ENCODE data around the gene NATD1. TPM values are rescaled to one million over a fixed set of nuclear protein-coding genes. Genes with fewer than 3 reads are reported as not detected.

NATD1 gene
- total RNA-seq, 2 donors from 2014 or later = 15.4 to 17.0 TPM

GRCh38 chr17:21295036-21295952 lies 42.1 kb upstream of the NATD1 start:
- no peak for TF ChIP-seq CTCF (IDR thresholded peaks at IDR 0.05)
- no peak overlapping the region for H3K4me3 ChIP-seq
- H3K9me3 ChIP-seq = no peaks in the 10 kb centered on the region
- H3K4me1 ChIP-seq = peaks cover 0 to 51% of the 10 kb centered on the region in 2 donors
- H3K27me3 ChIP-seq = no peaks in the 10 kb centered on the region
- H3K27ac ChIP-seq = peak overlapping the region; percentile 73 to 77
- DNase-seq (ENCODE audit: low spot score) = no peak
- H3K36me3 ChIP-seq = peaks cover 20% of the 10 kb centered on the region

- H3K4me1 ChIP-seq = peaks cover 0 to 59% of the 10 kb centered on the region in 2 donors
- no peak overlapping the region for H3K4me3 ChIP-seq
- H3K36me3 ChIP-seq = peaks cover 13% of the 10 kb centered on the region
- H3K9me3 ChIP-seq = no peaks in the 10 kb centered on the region
- no peak for DNase-seq (ENCODE audit: low spot score)
- H3K27me3 ChIP-seq = no peaks in the 10 kb centered on the region
- H3K27ac ChIP-seq = peak overlapping the region; percentile 73 to 77
- TF ChIP-seq CTCF (IDR thresholded peaks at IDR 0.05) = no peak
These were observed 41.3 kb upstream of the NATD1 start for GRCh38 chr17:21294321-21295035.

- Histone ChIP-seq H3K27me3 (no peaks in the 10 kb centered on the region), H3K36me3 (peaks cover 6% of the 10 kb centered on the region), H3K9me3 (no peaks in the 10 kb centered on the region), H3K27ac (peak overlapping the region in 1 of 2 donors; percentile 77), H3K4me1 (peaks cover 0 to 65% of the 10 kb centered on the region in 2 donors), H3K4me3 (no peak overlapping the region)
- TF ChIP-seq CTCF (IDR thresholded peaks at IDR 0.05) = no peak
- DNase-seq (ENCODE audit: low spot score) = no peak
These were observed 40.6 kb upstream of the NATD1 start for GRCh38 chr17:21293831-21294210.

- Histone ChIP-seq H3K36me3 (no peaks in the 10 kb centered on the region), H3K27me3 (no peaks in the 10 kb centered on the region), H3K4me1 (peaks cover 0 to 72% of the 10 kb centered on the region in 2 donors), H3K4me3 (no peak overlapping the region), H3K9me3 (no peaks in the 10 kb centered on the region), H3K27ac (peak overlapping the region in 1 of 2 donors; percentile 77)
- no peak for DNase-seq (ENCODE audit: low spot score)
- TF ChIP-seq CTCF (IDR thresholded peaks at IDR 0.05) = no peak
These were observed 39.9 kb upstream of the NATD1 start for GRCh38 chr17:21292867-21293830.

GRCh38 chr17:21291862-21292261 lies 38.7 kb upstream of the NATD1 start:
- Histone ChIP-seq H3K4me1 (peaks cover 0 to 74% of the 10 kb centered on the region in 2 donors), H3K36me3 (no peaks in the 10 kb centered on the region), H3K27ac (peak overlapping the region; percentile 13 to 95), H3K27me3 (no peaks in the 10 kb centered on the region), H3K4me3 (no peak overlapping the region), H3K9me3 (no peaks in the 10 kb centered on the region)
- TF ChIP-seq CTCF (IDR thresholded peaks at IDR 0.05) = no peak
- no peak for DNase-seq (ENCODE audit: low spot score)

Measured in right atrium auricular region (tissue), 2 donors.